HUES48 (cell line): Measurements from ENCODE around the gene TCTN1.
"Not testable (repeated sequence)": the region's sequence is repeated elsewhere in the genome, so short reads cannot be mapped to it uniquely, and the experiment has no call there.

Experiments
- H3K27ac ChIP-seq: one replicate; pipeline ENCODE4 v1.7.0; 2013; ENCODE audit warnings: low read depth, low read length, inconsistent platforms
- H3K27me3 ChIP-seq: 2 replicates; pipeline ENCODE4 v1.6.1; 2013; ENCODE audit warnings: mild to moderate bottlenecking, low read length; ENCODE audit not compliant: control insufficient read depth, insufficient read depth
- H3K36me3 ChIP-seq: 2 replicates; pipeline ENCODE4 v1.6.1; 2013; ENCODE audit warnings: low read length; ENCODE audit not compliant: control insufficient read depth, insufficient read depth
- H3K4me1 ChIP-seq: 2 replicates; pipeline ENCODE4 v1.6.1; 2013; ENCODE audit warnings: mild to moderate bottlenecking, low read length; ENCODE audit not compliant: control insufficient read depth, insufficient read depth
- H3K4me3 ChIP-seq: 2 replicates; pipeline ENCODE4 v1.5.1; 2013; ENCODE audit warnings: mild to moderate bottlenecking, low read depth, low read length
- H3K9ac ChIP-seq: 2 replicates; pipeline ENCODE4 v1.6.1; 2013; ENCODE audit warnings: mild to moderate bottlenecking, low read depth, low read length, moderate library complexity
- H3K9me3 ChIP-seq: 2 replicates; pipeline ENCODE4 v1.6.1; 2013; ENCODE audit warnings: low read length; ENCODE audit not compliant: control insufficient read depth, insufficient read depth

The TCTN1 gene

DNA sequence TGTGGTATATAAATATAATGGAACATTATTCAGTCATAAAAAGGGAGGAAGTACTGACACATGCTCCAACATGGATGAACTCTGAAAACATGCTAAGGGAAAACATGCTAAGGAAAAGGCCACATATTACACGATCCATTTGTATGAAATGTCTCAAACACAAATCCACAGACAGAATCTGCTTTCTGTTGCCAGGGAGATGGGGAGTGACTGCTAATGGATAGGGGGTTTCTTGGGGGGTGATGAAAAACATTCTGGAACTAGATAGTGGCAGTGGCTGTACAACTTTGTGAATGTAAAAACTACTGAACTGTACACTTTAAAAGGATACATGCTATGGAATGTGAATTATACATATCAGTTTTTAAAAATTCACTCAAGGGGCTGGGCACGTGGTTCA is 37.4 kb upstream of the TCTN1 start:
- Histone ChIP-seq H3K9me3 (peaks cover 13% of the 10 kb centered on the region), H3K4me3 (no peak overlapping the region), H3K36me3 (no peaks in the 10 kb centered on the region), H3K27me3 (no peaks in the 10 kb centered on the region), H3K9ac (no peak overlapping the region), H3K4me1 (peaks cover 8% of the 10 kb centered on the region; the same call in 1 of the 2 replicates), H3K27ac (no peak overlapping the region)

DNA sequence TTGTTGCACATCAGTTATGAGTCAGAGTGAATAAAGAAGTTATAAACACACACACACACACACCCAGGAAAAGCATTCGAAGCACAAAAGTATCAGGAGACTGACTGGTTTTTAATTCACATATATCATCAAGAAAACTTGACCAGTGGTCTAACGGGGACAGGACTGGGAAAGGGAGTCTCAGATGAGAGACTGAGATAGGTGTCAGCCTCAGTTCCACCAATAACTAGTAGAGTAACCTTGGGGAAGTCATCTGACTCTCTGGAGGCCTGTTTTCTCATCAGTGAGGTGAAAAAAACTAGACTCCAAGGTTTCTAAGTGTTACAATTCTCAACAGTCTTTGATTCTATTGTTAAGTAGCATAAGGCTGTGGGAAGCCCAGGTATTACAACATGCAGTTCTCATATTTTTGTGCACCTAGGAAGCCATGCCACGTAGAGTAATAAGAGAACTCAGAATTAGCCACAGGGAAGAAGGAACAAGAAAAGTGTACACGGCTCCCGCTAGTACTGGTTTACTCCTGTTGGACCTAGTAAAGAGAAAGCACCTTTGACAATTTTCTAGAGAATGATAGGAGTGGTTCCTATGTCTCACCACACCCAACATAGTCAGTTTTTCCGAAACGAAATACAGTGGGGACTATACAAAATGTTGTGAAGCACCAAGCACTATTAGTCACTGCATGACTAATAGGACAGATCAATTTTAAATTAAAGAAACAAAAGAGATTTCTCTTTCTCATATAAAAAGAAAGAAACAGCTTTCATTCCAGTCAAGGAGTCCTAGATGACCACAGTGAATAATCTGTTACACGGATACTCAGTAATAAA is 35.9 kb upstream of the TCTN1 start:
- H3K4me3 ChIP-seq = no peak overlapping the region
- H3K27me3 ChIP-seq = no peaks in the 10 kb centered on the region
- H3K9ac ChIP-seq = no peak overlapping the region
- no peak overlapping the region for H3K27ac ChIP-seq
- no peaks in the 10 kb centered on the region for H3K36me3 ChIP-seq
- H3K4me1 ChIP-seq = peaks cover 8% of the 10 kb centered on the region; the same call in 1 of the 2 replicates
- H3K9me3 ChIP-seq = peaks cover 4% of the 10 kb centered on the region; the same call in 1 of the 2 replicates

DNA sequence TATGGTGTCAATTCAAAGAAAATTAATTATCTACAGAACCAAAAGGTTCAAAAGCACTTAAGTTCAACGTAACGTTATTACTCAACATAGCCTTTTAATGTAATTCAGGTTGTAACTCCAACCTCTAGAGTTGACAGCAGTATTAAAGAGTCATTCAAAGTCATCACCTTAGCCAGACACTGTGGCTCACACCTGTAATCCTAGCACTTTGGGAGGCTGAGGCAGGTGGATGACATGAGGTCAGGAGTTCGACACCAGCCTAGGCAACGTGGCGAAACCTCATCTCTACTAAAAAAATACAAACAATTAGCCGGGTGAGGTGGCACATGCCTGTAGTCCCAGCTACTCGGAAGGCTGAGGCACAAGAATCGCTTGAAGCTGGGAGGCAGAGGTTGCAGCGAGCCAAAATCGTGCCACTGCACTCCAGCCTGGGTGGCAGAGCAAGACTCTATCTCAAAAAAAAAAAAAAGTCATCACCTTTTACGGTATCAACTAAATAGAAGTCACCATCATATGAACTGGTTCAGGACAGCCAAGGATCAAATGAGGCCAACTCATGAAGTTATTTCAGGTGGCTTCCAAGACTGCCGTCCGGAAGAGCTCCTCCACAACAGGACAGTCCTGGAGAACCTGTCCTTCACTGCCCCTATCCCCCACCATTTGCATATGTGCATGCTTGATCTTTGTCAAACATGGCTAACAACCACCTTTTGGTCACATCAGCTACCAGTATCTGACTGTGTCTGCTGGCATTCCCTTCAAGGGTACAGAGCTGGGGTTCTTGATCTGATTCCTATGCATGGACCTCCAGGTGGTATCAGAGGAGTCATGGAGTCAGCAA is 35.0 kb upstream of the TCTN1 start:
- Histone ChIP-seq H3K9ac (no peak overlapping the region), H3K27ac (no peak overlapping the region), H3K9me3 (no peaks in the 10 kb centered on the region), H3K27me3 (no peaks in the 10 kb centered on the region), H3K4me1 (peaks cover 13% of the 10 kb centered on the region), H3K4me3 (no peak overlapping the region), H3K36me3 (no peaks in the 10 kb centered on the region)

DNA sequence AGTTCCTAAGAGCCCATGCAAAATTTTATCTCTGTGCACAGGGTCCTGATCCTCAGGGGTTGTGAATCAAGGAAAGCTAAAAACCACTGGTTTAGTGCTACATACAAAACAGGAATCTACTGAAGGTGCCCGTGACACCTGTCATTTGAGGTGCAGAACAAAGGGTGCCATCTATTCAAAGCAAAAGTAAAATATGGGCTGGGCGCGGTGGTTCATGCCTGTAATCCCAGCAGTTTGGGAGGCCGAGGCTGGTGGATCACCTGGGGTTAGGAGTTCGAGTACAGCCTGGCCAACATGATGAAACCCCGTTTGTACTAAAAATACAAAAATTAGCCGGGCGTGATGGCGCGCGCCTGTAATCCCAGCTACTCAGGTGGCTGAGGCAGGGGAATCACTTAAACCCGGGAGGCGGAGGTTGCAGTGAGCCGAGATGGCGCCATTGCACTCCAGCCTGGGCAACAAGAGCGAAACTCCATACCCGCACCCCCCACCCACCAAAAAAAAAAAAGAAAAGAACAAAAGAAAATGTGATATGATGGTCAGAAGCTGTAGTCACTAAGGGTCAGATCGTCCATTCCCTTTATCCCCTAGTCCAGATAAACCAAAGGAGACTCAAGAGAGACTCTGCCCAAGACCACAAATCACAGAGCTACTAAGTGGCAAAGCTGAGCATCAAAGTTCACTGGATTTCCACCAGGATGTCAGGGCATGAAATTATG is 34.2 kb upstream of the TCTN1 start:
- H3K27ac ChIP-seq = no peak overlapping the region
- no peaks in the 10 kb centered on the region for H3K36me3 ChIP-seq
- peaks cover 15% of the 10 kb centered on the region for H3K4me1 ChIP-seq
- no peak overlapping the region for H3K9ac ChIP-seq
- no peak overlapping the region for H3K4me3 ChIP-seq
- H3K27me3 ChIP-seq = no peaks in the 10 kb centered on the region
- no peaks in the 10 kb centered on the region for H3K9me3 ChIP-seq

DNA sequence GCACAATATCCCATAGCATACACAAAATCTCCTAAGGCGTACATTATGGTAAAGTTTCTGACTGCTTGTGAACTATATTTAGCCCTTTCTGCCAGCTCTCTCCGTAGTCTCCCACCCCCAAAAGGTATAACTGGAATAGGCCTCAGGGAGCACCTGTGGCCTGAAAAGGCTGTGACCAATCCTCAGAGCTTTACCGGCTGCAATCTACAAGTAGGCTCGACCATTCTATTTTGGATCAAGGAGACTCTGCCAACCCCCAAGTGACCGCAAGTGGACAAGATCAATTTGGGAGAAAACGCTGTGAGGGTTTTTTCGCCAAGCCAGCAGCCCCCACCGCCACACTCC is 32.0 kb upstream of the TCTN1 start:
- H3K27me3 ChIP-seq = no peaks in the 10 kb centered on the region
- no peak overlapping the region for H3K27ac ChIP-seq
- peak overlapping the region; percentile 84 for H3K4me3 ChIP-seq
- H3K9ac ChIP-seq = no peak overlapping the region
- no peaks in the 10 kb centered on the region for H3K9me3 ChIP-seq
- H3K36me3 ChIP-seq = no peaks in the 10 kb centered on the region
- H3K4me1 ChIP-seq = peaks cover 26% of the 10 kb centered on the region

DNA sequence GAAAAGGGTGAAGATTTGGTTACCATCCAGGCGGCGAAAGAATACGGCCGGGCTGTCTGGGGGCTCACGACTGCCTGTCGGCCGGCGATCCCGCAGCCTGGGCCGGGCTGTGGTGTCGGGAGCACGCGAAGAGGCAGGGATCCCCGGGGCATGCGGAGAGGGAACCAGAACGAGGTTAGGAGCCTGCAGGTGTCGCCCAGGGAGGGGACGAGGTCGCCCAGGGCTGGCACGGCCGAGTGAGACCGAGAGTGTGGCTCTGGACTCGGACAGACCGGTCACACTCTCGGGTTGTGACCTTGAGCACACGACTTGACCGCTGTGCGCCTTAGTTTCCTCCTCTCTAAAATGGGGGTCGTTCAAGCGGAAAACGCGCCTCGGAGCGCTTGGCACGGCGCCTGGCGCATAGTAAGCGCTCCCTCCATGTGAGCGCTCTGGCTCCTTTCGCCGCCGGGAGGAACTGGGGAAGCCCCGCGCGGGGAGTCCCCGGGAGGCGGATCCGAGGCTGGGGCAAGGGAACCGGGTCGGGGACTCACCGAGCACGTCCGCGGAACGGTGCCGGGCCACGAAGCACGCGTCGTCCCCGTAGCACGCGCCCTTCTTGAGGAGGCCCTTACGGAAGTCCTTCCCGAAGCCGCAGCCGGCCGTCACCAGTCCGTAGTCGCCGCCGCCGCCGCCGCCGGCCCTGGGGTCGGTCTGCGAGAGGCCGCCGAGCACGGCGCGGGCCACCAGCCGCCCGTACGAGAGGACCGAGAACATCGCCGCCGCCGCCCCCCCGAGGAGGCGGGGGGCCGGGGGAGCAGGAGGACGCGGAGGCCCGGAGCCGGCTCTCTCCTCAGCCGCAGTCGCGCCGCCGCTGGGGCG is 31.4 kb upstream of the TCTN1 start:
- H3K27ac ChIP-seq = peak overlapping the region; percentile 44
- H3K4me3 ChIP-seq = peak overlapping the region; percentile 84
- H3K27me3 ChIP-seq = no peaks in the 10 kb centered on the region
- peaks cover 26% of the 10 kb centered on the region for H3K4me1 ChIP-seq
- peak overlapping the region; percentile 57 for H3K9ac ChIP-seq
- no peaks in the 10 kb centered on the region for H3K9me3 ChIP-seq
- no peaks in the 10 kb centered on the region for H3K36me3 ChIP-seq

DNA sequence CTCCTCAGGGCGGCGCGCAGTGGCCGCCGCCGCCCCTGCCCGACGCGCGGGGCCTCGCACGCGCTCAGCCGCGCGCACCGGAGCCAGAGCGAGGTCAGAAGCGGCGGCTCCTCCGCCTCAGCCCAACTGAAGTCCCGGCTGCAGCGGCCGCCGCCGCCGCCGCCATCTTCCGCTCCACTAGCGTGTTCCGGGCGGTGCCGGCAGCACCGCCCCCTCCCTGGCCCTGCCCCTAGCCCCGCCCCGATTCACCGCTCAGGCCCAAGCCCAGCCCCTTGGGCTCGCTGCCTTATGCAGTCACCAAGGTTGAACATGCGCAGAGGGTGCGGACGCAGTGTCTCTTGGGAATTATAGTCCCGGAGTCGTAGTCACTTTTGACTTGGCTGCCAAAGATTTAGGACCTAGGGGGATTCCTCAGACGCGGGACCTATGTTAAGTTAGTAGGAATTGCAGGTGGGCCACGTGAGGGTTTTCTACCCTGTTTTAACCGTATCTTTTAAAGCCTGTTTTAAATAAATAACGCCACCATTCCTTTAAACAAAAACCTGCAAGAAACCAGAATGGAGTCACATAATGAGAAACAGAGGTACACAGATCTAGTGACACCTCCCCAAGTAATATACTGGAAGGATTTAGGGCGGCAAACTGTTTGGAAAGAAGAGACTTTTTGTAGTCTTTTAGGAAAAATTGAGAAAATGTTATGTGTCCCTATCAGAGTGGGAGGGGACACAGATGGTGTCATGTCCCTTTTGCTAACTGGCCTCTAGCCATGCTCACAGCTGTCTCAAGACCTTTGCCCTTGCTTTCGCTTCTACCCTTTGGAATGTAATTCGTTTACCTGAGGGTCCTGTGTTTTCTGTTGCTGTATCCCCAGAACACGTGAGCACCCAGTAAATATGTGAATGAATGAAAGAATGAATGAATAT is 30.5 kb upstream of the TCTN1 start, which contains the start of gene PPTC7:
Gene PPTC7, minus strand, starts transcription at position 182 of the 923 bp plus-strand sequence. CDS start 287 bp downstream, outside the sequence.
- H3K36me3 ChIP-seq = no peaks in the 10 kb centered on the region
- no peaks in the 10 kb centered on the region for H3K9me3 ChIP-seq
- peak within 1 kb of the TSS; percentile 84 for H3K4me3 ChIP-seq
- peak within 1 kb of the TSS; percentile 57 for H3K9ac ChIP-seq
- H3K4me1 ChIP-seq = peaks cover 26% of the 10 kb centered on the region
- no peaks in the 10 kb centered on the region for H3K27me3 ChIP-seq
- peak within 1 kb of the TSS; percentile 44 for H3K27ac ChIP-seq

DNA sequence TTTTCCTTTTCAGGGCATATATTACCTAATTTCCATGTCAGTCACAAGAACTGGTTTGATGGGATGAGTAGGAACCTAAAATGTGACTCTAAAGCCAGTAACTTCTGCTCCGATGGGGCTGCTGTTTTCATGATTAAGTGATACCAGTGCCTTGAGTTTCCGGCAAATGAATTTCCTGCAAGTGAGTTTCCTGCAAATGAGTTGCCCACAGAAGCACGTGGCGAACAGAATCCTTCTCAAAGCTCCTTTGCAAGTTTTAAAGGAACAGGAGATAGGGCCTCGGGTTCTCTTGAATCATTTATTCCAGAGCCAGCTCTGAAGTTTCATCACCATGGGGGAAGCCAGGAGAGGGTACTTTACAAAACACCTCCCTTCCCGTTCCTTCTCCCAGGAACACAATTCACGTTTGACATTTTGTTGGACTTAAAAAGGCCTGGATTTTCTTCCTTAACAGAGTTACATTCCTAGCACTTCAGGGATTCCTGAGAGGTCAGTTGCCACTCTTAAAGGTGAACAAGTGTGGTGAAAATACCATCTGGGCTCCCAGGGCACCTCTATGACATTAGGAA is 28.6 kb upstream of the TCTN1 start:
- H3K27ac ChIP-seq = no peak overlapping the region

DNA sequence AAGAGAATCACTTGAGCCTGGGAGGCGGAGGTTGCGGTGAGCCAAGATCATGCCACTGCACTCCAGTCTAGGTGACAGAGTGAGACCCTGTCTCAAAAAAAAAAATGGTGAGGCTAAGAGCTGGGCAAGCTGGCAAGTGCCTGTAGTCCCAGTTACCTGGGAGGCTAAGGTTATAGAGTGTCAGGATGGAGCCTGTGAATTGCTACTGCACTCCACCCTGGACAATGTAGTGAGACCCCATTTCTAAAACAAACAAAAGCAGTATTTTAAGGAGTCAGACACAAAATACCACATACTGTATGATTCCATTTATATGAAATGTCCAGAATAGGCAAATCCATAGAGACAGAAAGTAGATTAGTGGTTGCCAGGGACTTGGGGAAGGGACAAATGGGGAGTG is 26.8 kb upstream of the TCTN1 start:
- H3K27me3 ChIP-seq, H3K9ac ChIP-seq, H3K27ac ChIP-seq, H3K36me3 ChIP-seq, H3K4me3 ChIP-seq, H3K9me3 ChIP-seq: not testable (repeated sequence)
- H3K4me1 ChIP-seq = peaks cover 24% of the 10 kb centered on the region

More for the DNA sequence above, 28.6 kb upstream of the TCTN1 start:
- no peaks in the 10 kb centered on the region for H3K9me3 ChIP-seq
- H3K9ac ChIP-seq = no peak overlapping the region
- no peaks in the 10 kb centered on the region for H3K27me3 ChIP-seq
- no peak overlapping the region for H3K4me3 ChIP-seq
- H3K4me1 ChIP-seq = peaks cover 18% of the 10 kb centered on the region
- no peaks in the 10 kb centered on the region for H3K36me3 ChIP-seq
